DND-41 (cell line): Measurements from ENCODE around the gene MAP3K10.

Experiments used
- ATAC-seq: fragments of 200-7000 bp; cut with Tn5 transposase; 3 replicates; pipeline ENCODE4 v1.9.1; 2021; ENCODE audit warnings: low read depth; ENCODE audit not compliant: insufficient read depth
- DNase-seq: peaks from one replicate; pipeline ENCODE4 v3.0.0-alpha.2; 2020
- H2AFZ ChIP-seq: 2 replicates; pipeline ENCODE4 v1.6.0; 2012; ENCODE audit warnings: low read depth, low read length
- H3K27ac ChIP-seq: 2 replicates; pipeline ENCODE4 v1.5.1; 2012; ENCODE audit warnings: low read length, inconsistent platforms
- H3K27me3 ChIP-seq: fragments of 200-600 bp; sonication (generic); 2 replicates; pipeline ENCODE4 v1.6.0; 2012; ENCODE audit warnings: low read length, mild to moderate bottlenecking, inconsistent platforms; ENCODE audit not compliant: insufficient read depth, poor library complexity
- H3K36me3 ChIP-seq: 2 replicates; pipeline ENCODE4 v1.5.1; 2012; ENCODE audit warnings: low read length, inconsistent platforms; ENCODE audit not compliant: insufficient read depth
- H3K4me1 ChIP-seq: 2 replicates; pipeline ENCODE4 v1.5.1; 2012; ENCODE audit warnings: mild to moderate bottlenecking, low read length; ENCODE audit not compliant: insufficient read depth
- H3K4me2 ChIP-seq: 2 replicates; pipeline ENCODE4 v1.6.0; 2012; ENCODE audit warnings: mild to moderate bottlenecking, moderate library complexity, low read length, inconsistent platforms; ENCODE audit not compliant: insufficient read depth
- H3K4me3 ChIP-seq, 2 experiments: fragments of 200-600 bp in 1 of 2; shearing (Covaris generic) in 1 of 2; 2 replicates each; pipeline ENCODE4 v1.5.1; 2012 to 2016; ENCODE audit warnings: inconsistent platforms in 2 of 2, low read length in 2 of 2, mild to moderate bottlenecking in 2 of 2, low read depth in 1 of 2, moderate library complexity in 1 of 2
- H3K79me2 ChIP-seq: 2 replicates; pipeline ENCODE4 v1.6.0; 2012; ENCODE audit warnings: low read length, inconsistent platforms; ENCODE audit not compliant: insufficient read depth
- H3K9ac ChIP-seq: 2 replicates; pipeline ENCODE4 v1.6.0; 2012; ENCODE audit warnings: low read depth, mild to moderate bottlenecking, inconsistent platforms, low read length, moderate library complexity
- H3K9me3 ChIP-seq: 2 replicates; pipeline ENCODE4 v1.5.1; 2012; ENCODE audit warnings: low read length, moderate library complexity, mild to moderate bottlenecking, inconsistent platforms; ENCODE audit not compliant: insufficient read depth, severe bottlenecking
- H4K20me1 ChIP-seq: 2 replicates; pipeline ENCODE4 v1.6.0; 2012; ENCODE audit warnings: low read length; ENCODE audit not compliant: insufficient read depth
- EZH2 ChIP-seq: IDR thresholded peaks from 3 replicates; pipeline ENCODE4 v1.6.1; 2012; ENCODE audit warnings: borderline replicate concordance, low read depth, mild to moderate bottlenecking, moderate library complexity, low read length, inconsistent platforms; ENCODE audit not compliant: severe bottlenecking
- TF ChIP-seq, protein P1 (sequence below): IDR thresholded peaks from 2 replicates; pipeline ENCODE4 v1.5.1; 2012; ENCODE audit warnings: borderline replicate concordance, low read length, moderate library complexity, mild to moderate bottlenecking; ENCODE audit not compliant: poor library complexity, severe bottlenecking; ENCODE audit errors: extremely low read depth

MAP3K10 gene

GRCh38 chr19:40220674-40221073, 29.4 kb downstream of the MAP3K10 start:
- Histone ChIP-seq H3K79me2 (no peaks in the 10 kb centered on the region), H3K9ac (no peak overlapping the region), H3K4me3 (no peak overlapping the region), H3K9me3 (no peaks in the 10 kb centered on the region), H3K27me3 (no peaks in the 10 kb centered on the region), H2AFZ (no peak overlapping the region), H3K27ac (no peak overlapping the region), H3K4me1 (no peaks in the 10 kb centered on the region), H3K4me2 (no peak overlapping the region), H4K20me1 (no peaks in the 10 kb centered on the region), H3K36me3 (no peaks in the 10 kb centered on the region)
- TF ChIP-seq, protein P1, sequence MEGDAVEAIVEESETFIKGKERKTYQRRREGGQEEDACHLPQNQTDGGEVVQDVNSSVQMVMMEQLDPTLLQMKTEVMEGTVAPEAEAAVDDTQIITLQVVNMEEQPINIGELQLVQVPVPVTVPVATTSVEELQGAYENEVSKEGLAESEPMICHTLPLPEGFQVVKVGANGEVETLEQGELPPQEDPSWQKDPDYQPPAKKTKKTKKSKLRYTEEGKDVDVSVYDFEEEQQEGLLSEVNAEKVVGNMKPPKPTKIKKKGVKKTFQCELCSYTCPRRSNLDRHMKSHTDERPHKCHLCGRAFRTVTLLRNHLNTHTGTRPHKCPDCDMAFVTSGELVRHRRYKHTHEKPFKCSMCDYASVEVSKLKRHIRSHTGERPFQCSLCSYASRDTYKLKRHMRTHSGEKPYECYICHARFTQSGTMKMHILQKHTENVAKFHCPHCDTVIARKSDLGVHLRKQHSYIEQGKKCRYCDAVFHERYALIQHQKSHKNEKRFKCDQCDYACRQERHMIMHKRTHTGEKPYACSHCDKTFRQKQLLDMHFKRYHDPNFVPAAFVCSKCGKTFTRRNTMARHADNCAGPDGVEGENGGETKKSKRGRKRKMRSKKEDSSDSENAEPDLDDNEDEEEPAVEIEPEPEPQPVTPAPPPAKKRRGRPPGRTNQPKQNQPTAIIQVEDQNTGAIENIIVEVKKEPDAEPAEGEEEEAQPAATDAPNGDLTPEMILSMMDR = no peak
- no peak for TF ChIP-seq EZH2
- DNase-seq = no peak
- ATAC-seq = no peak

GRCh38 chr19:40221858-40222619, 30.8 kb downstream of the MAP3K10 start:
- H3K27ac ChIP-seq = no peak overlapping the region
- no peak overlapping the region for H3K4me2 ChIP-seq
- no peaks in the 10 kb centered on the region for H3K4me1 ChIP-seq
- H3K4me3 ChIP-seq = no peak overlapping the region
- no peaks in the 10 kb centered on the region for H3K79me2 ChIP-seq
- no peaks in the 10 kb centered on the region for H3K9me3 ChIP-seq
- H3K36me3 ChIP-seq = no peaks in the 10 kb centered on the region
- no peaks in the 10 kb centered on the region for H4K20me1 ChIP-seq
- H3K9ac ChIP-seq = no peak overlapping the region
- DNase-seq (peak; percentile 80), ATAC-seq (peak; percentile 92)
- H3K27me3 ChIP-seq = no peaks in the 10 kb centered on the region
- no peak overlapping the region for H2AFZ ChIP-seq
- TF ChIP-seq, protein P1 = peak; percentile 89
- TF ChIP-seq EZH2 = no peak

- Histone ChIP-seq H3K9me3 (no peaks in the 10 kb centered on the region), H3K79me2 (no peaks in the 10 kb centered on the region), H3K4me2 (no peak overlapping the region), H3K36me3 (no peaks in the 10 kb centered on the region), H2AFZ (no peak overlapping the region), H3K27me3 (no peaks in the 10 kb centered on the region), H3K4me3 (no peak overlapping the region), H3K4me1 (no peaks in the 10 kb centered on the region), H3K27ac (no peak overlapping the region), H3K9ac (no peak overlapping the region), H4K20me1 (no peaks in the 10 kb centered on the region)
- DNase-seq = no peak
- TF ChIP-seq, protein P1 = no peak
- TF ChIP-seq EZH2 = no peak
- ATAC-seq = no peak
Observed at GRCh38 chr19:40223135-40223822, 32.1 kb downstream of the MAP3K10 start.
